WTC11 (cell line): ENCODE results near the gene BTNL2. TPM values are rescaled to one million over a fixed set of nuclear protein-coding genes. Genes with fewer than 3 reads are reported as not detected.

Source experiments
- ATAC-seq: fragments of 200-7000 bp; cut with Tn5 transposase; 2 replicates; pipeline ENCODE4 v1.10.0; 2021; ENCODE audit warnings: mild to moderate bottlenecking, moderate library complexity
- CTCF ChIA-PET: fragments of 300-600 bp; sonication (Branson Sonifier 250); formaldehyde crosslinking; loops from one replicate; lab custom pipeline; 2021; ENCODE audit warnings: antibody characterized with exemption; lab: Charles Lee
- POLR2A ChIA-PET: fragments of 350-600 bp; sonication (Branson Sonifier 250); formaldehyde crosslinking; loops from one replicate; lab custom pipeline; 2021; ENCODE audit warnings: antibody characterized with exemption; lab: Charles Lee
- DNase-seq: peaks from one replicate; pipeline ENCODE4 v3.0.0; 2021; ENCODE audit warnings: low spot score
- H3K27ac Mint-ChIP-seq: 2 replicates; pipeline ENCODE4 v1.8.0; 2021; ENCODE audit warnings: mixed read lengths
- H3K27me3 Mint-ChIP-seq: 2 replicates; pipeline ENCODE4 v1.8.0; 2021; ENCODE audit warnings: low read depth, mild to moderate bottlenecking, moderate library complexity, mixed read lengths
- H3K36me3 Mint-ChIP-seq: 2 replicates; pipeline ENCODE4 v1.8.0; 2021; ENCODE audit warnings: mixed read lengths
- H3K4me1 Mint-ChIP-seq: 2 replicates; pipeline ENCODE4 v1.8.0; 2022; ENCODE audit warnings: mixed read lengths
- H3K4me3 Mint-ChIP-seq: 2 replicates; pipeline ENCODE4 v1.8.0; 2021; ENCODE audit warnings: mild to moderate bottlenecking, moderate library complexity, mixed read lengths
- H3K9me3 Mint-ChIP-seq: 2 replicates; pipeline ENCODE4 v1.8.0; 2021; ENCODE audit warnings: mixed read lengths
- CBFB ChIP-seq: sonication (generic); formaldehyde crosslinking; IDR thresholded peaks from 2 replicates; pipeline ENCODE4 v1.8.1; 2022; ENCODE audit warnings: mild to moderate bottlenecking, low read depth, missing genetic modification reagents
- IRF2 ChIP-seq: sonication (generic); formaldehyde crosslinking; IDR thresholded peaks from 2 replicates; pipeline ENCODE4 v1.8.0; 2022; ENCODE audit warnings: low read depth, missing genetic modification reagents, borderline replicate concordance
- SMAD4 ChIP-seq: sonication (generic); formaldehyde crosslinking; IDR thresholded peaks from 2 replicates; pipeline ENCODE4 v1.8.0; 2022; ENCODE audit warnings: mild to moderate bottlenecking, missing genetic modification reagents
- SP1 ChIP-seq: sonication (generic); formaldehyde crosslinking; conservative IDR thresholded peaks from 2 replicates; pipeline ENCODE4 v1.8.1; 2022; ENCODE audit warnings: missing genetic modification reagents
- TCF7 ChIP-seq: sonication (generic); formaldehyde crosslinking; IDR thresholded peaks from 2 replicates; pipeline ENCODE4 v1.8.0; 2022; ENCODE audit warnings: mild to moderate bottlenecking, low read depth, missing genetic modification reagents, moderate library complexity
- TEAD1 ChIP-seq: sonication (generic); formaldehyde crosslinking; IDR thresholded peaks from 2 replicates; pipeline ENCODE4 v1.8.0; 2022; ENCODE audit warnings: mild to moderate bottlenecking, missing genetic modification reagents
- total RNA-seq: library from RNA; stranded (reverse); gene quantifications from 3 replicates; pipeline ENCODE4 v1.2.3, GENCODE V29; 2021
- TF ChIP-seq, protein P1 (sequence below): sonication (generic); formaldehyde crosslinking; IDR thresholded peaks from 2 replicates; pipeline ENCODE4 v1.8.1; 2023; ENCODE audit warnings: mild to moderate bottlenecking, missing genetic modification reagents
- TF ChIP-seq, protein P2 (sequence below): sonication (generic); formaldehyde crosslinking; IDR thresholded peaks from 2 replicates; pipeline ENCODE4 v1.8.0; 2022; ENCODE audit warnings: mild to moderate bottlenecking, missing genetic modification reagents
- TF ChIP-seq, protein P3 (sequence below): sonication (generic); formaldehyde crosslinking; IDR thresholded peaks from 2 replicates; pipeline ENCODE4 v1.8.0; 2022; ENCODE audit warnings: mild to moderate bottlenecking, missing genetic modification reagents
- TF ChIP-seq, protein P4 (sequence below): fragments of 250-450 bp; sonication (Bioruptor Pico); IDR thresholded peaks from 2 replicates; pipeline ENCODE4 v1.9.0; 2021; ENCODE audit warnings: mild to moderate bottlenecking
- TF ChIP-seq, protein P5 (sequence below): fragments of 250-450 bp; sonication (Bioruptor Pico); IDR thresholded peaks from 2 replicates; pipeline ENCODE4 v1.8.0; 2021; ENCODE audit warnings: mild to moderate bottlenecking

The BTNL2 gene
- total RNA-seq, 1 experiment from 2014 or later: not detected

DNA sequence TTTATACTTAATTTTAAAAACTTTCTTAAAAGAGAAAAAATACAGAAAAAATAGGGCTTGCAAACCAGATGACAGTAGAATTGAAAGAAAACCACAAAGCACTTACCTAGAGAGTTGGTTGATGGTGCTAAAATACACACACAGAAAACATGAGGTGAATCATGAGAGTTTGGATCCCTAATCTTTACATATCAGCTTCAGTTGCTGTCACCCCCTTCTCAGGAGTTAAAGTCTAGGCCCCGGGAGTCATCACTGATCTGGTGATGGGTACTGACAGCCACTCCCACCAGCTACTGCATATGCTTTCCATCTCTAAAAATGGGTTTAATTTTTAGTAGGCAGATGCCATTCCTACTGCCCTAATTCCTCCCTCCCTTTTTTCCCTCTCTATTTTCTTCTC lies 52.0 kb downstream of the BTNL2 start:
- CTCF ChIA-PET: no interaction called here
- no peak for DNase-seq
- no peaks in the 10 kb centered on the region for H3K36me3 Mint-ChIP-seq
- no peaks in the 10 kb centered on the region for H3K9me3 Mint-ChIP-seq
- no peak overlapping the region for H3K27ac Mint-ChIP-seq
- ATAC-seq: no peak
- H3K4me3 Mint-ChIP-seq: no peak overlapping the region
- TF ChIP-seq, protein P1, sequence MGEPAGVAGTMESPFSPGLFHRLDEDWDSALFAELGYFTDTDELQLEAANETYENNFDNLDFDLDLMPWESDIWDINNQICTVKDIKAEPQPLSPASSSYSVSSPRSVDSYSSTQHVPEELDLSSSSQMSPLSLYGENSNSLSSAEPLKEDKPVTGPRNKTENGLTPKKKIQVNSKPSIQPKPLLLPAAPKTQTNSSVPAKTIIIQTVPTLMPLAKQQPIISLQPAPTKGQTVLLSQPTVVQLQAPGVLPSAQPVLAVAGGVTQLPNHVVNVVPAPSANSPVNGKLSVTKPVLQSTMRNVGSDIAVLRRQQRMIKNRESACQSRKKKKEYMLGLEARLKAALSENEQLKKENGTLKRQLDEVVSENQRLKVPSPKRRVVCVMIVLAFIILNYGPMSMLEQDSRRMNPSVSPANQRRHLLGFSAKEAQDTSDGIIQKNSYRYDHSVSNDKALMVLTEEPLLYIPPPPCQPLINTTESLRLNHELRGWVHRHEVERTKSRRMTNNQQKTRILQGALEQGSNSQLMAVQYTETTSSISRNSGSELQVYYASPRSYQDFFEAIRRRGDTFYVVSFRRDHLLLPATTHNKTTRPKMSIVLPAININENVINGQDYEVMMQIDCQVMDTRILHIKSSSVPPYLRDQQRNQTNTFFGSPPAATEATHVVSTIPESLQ (CRISPR knock-in tag): no peak
- no peak for TF ChIP-seq SP1 (CRISPR knock-in tag)
- TF ChIP-seq SMAD4 (CRISPR knock-in tag): no peak
- TF ChIP-seq TEAD1: no peak
- TF ChIP-seq, protein P2, sequence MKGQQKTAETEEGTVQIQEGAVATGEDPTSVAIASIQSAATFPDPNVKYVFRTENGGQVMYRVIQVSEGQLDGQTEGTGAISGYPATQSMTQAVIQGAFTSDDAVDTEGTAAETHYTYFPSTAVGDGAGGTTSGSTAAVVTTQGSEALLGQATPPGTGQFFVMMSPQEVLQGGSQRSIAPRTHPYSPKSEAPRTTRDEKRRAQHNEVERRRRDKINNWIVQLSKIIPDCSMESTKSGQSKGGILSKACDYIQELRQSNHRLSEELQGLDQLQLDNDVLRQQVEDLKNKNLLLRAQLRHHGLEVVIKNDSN (CRISPR knock-in tag): no peak
- TF ChIP-seq, protein P3, sequence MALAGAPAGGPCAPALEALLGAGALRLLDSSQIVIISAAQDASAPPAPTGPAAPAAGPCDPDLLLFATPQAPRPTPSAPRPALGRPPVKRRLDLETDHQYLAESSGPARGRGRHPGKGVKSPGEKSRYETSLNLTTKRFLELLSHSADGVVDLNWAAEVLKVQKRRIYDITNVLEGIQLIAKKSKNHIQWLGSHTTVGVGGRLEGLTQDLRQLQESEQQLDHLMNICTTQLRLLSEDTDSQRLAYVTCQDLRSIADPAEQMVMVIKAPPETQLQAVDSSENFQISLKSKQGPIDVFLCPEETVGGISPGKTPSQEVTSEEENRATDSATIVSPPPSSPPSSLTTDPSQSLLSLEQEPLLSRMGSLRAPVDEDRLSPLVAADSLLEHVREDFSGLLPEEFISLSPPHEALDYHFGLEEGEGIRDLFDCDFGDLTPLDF (CRISPR knock-in tag): no peak
- TF ChIP-seq, protein P4, sequence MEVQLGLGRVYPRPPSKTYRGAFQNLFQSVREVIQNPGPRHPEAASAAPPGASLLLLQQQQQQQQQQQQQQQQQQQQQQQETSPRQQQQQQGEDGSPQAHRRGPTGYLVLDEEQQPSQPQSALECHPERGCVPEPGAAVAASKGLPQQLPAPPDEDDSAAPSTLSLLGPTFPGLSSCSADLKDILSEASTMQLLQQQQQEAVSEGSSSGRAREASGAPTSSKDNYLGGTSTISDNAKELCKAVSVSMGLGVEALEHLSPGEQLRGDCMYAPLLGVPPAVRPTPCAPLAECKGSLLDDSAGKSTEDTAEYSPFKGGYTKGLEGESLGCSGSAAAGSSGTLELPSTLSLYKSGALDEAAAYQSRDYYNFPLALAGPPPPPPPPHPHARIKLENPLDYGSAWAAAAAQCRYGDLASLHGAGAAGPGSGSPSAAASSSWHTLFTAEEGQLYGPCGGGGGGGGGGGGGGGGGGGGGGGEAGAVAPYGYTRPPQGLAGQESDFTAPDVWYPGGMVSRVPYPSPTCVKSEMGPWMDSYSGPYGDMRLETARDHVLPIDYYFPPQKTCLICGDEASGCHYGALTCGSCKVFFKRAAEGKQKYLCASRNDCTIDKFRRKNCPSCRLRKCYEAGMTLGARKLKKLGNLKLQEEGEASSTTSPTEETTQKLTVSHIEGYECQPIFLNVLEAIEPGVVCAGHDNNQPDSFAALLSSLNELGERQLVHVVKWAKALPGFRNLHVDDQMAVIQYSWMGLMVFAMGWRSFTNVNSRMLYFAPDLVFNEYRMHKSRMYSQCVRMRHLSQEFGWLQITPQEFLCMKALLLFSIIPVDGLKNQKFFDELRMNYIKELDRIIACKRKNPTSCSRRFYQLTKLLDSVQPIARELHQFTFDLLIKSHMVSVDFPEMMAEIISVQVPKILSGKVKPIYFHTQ (CRISPR knock-in tag): no peak
- TF ChIP-seq TCF7: no peak
- no peak for TF ChIP-seq IRF2 (CRISPR knock-in tag)
- TF ChIP-seq, protein P5, sequence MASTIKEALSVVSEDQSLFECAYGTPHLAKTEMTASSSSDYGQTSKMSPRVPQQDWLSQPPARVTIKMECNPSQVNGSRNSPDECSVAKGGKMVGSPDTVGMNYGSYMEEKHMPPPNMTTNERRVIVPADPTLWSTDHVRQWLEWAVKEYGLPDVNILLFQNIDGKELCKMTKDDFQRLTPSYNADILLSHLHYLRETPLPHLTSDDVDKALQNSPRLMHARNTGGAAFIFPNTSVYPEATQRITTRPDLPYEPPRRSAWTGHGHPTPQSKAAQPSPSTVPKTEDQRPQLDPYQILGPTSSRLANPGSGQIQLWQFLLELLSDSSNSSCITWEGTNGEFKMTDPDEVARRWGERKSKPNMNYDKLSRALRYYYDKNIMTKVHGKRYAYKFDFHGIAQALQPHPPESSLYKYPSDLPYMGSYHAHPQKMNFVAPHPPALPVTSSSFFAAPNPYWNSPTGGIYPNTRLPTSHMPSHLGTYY (CRISPR knock-in tag): no peak
- no peaks in the 10 kb centered on the region for H3K27me3 Mint-ChIP-seq
- H3K4me1 Mint-ChIP-seq: no peaks in the 10 kb centered on the region
- POLR2A ChIA-PET: no interaction called here

DNA sequence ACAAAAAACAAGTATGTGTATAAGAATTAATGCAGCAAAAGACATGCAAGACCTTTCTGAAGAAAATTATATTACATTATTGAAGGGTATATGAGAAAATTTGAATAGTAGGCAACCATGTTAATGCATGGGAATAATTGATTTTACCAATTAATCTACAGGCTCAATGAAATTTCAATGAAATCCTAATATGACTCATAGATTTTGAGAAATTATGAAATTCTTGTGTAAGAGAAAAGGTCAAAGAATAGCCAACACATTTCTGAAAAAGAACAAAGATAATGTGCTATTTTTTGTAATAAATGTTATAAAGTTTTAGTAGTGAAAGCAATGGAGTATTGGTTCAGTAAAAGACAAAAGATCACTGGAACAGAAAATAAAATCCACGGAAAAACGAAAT lies 53.6 kb downstream of the BTNL2 start:
- CTCF ChIA-PET: no interaction called here
- no peak overlapping the region for H3K27ac Mint-ChIP-seq

More for the DNA sequence above, 53.6 kb downstream of the BTNL2 start:
- no peak for TF ChIP-seq CBFB (CRISPR knock-in tag)
- DNase-seq: no peak
- POLR2A ChIA-PET: no interaction called here
- Mint-ChIP-seq H3K4me1 (no peaks in the 10 kb centered on the region), H3K36me3 (no peaks in the 10 kb centered on the region), H3K4me3 (no peak overlapping the region), H3K27me3 (no peaks in the 10 kb centered on the region; the same call in 1 of the 2 replicates), H3K9me3 (no peaks in the 10 kb centered on the region)
- ATAC-seq: no peak

Other genes with a start within 250 kb of the BTNL2 start
- gene EGFL8, start 242.6 kb downstream of the BTNL2 start, total RNA-seq: 15.7 to 17.5 TPM (median 17.4 TPM) in 3 replicates
- gene AGPAT1, start 231.1 kb downstream of the BTNL2 start, total RNA-seq: 84.5 to 88.9 TPM (median 87.5 TPM) in 3 replicates
- gene RNF5, start 228.8 kb downstream of the BTNL2 start, total RNA-seq: 108 to 114 TPM (median 111 TPM) in 3 replicates
- gene AGER, start 222.9 kb downstream of the BTNL2 start, total RNA-seq: 17.7 to 20.0 TPM (median 18.1 TPM) in 3 replicates
- 130 to 165 TPM (median 150 TPM) in 3 replicates for gene PBX2, start 217.0 kb downstream of the BTNL2 start, total RNA-seq
- 10.0 to 14.0 TPM (median 13.1 TPM) in 3 replicates for gene GPSM3, start 214.5 kb downstream of the BTNL2 start, total RNA-seq
- 2.4 to 2.6 TPM (median 2.6 TPM) in 3 replicates for gene NOTCH4, start 183.1 kb downstream of the BTNL2 start, total RNA-seq
- gene TSBP1, start 35.3 kb downstream of the BTNL2 start, total RNA-seq: not detected in 3 replicates
- 2.8 to 3.9 TPM (median 3.6 TPM) in 3 replicates for gene HLA-DRA, start 32.7 kb upstream of the BTNL2 start, total RNA-seq
- gene HLA-DRB5, start 123.1 kb upstream of the BTNL2 start, total RNA-seq: 0.30 TPM in 1 of 3 replicates, not detected in the others
- gene HLA-DRB1, start 182.7 kb upstream of the BTNL2 start, total RNA-seq: 1.4 to 2.3 TPM (median 2.1 TPM) in 3 replicates
- 0.22 to 0.92 TPM (median 0.62 TPM) in 3 replicates for gene HLA-DQA1, start 230.2 kb upstream of the BTNL2 start, total RNA-seq